ENCODE results near the gene ACER1.

- no peak for TF ChIP-seq CTCF (IDR thresholded peaks at IDR 0.05)
- no peak for TF ChIP-seq POLR2A (IDR thresholded peaks at IDR 0.05)
- no peak for TF ChIP-seq POLR2AphosphoS5 (IDR thresholded peaks at IDR 0.05; ENCODE audit: insufficient read depth in 1 of 2, low read depth in 1 of 2)
These were observed 68.6 kb downstream of the ACER1 start for GRCh38 chr19:6264803-6265202.
